GM21786 (cell line): ENCODE results near the gene ERC1.
"Not testable (repeated sequence)": the region's sequence is repeated elsewhere in the genome, so short reads cannot be mapped to it uniquely, and the experiment has no call there.

Source experiments
- ATAC-seq: cut with Tn5 transposase; IDR thresholded peaks from one replicate; pipeline ENCODE4 v1.9.1; 2021; ENCODE audit not compliant: unreplicated experiment

Gene ERC1

DNA sequence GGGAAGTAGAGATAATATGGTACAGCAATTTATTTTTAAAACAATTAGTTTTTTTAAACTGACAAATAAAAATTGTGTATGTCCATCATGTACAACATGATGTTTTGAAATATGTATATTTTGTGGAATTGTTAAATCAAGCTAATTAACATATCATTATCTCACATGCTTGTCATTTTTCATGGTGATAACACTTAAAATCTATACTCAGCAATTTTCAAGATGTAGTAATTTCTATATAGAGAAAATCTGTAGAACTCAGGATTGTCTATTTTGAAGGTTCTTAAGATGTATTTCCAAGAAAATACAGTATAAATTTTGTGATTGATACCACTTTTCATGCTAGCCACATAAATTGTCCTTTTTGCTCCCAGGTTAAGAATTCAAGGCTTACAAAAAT is 356.3 kb downstream of the ERC1 start:
- ATAC-seq: no peak

DNA sequence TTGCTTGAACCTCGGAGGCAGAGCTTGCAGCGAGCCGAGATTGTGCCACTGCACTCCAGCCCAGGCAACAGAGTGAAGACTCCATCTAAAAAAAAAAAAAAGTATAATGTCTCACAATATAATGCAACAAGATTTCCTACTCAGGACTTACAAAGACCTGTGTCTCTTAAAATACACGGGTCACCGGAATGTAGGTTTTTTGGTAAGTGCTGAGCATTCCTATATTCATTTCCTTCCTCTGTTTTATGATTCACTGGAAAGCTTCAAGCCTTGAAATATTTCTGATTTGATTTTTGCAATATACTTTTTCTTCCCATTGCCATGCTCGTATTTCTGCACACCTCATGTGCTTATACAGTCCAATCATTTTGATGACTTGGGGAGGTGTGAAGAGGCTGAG is 357.6 kb downstream of the ERC1 start:
- ATAC-seq: no peak

DNA sequence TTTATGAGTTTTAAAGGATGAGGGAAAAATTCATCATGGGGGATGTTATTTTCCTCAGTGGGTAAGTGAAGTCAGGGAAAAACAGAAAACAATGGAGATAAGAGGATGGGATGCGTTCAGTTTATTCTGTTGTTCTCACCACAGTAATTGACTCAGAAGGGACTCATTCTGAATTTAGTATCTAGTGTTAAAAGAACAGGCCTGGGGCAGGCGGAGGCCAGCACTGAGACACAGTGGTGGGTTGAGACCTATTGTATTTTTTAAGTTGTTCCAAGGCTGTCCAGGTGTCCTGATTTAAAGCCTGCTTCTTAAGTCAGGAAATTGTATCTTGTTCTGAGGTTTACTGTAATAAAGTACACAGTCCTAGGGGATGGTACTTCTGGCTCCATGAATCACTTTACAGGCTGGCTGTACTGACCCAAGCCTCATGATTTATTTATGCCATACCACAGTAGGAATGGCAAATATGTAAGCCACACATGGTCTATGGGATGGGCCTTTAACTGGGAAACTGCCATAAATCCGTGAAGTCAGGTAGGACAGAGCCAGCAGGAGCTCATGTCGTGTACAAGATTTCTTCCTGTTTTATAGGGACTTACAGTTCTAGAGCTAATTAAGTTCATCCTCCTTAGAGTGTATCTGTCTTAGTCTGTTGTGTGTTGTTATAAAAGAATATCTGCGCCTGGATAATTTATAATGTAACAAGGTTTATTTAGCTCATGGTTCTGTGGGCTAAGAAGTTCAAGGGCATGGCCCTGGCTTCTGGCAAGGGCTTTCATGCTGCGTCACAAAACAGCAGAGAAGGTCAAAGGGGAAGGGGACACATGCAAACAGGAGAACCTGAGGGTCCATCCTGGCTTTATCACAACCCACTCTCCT is 359.3 kb downstream of the ERC1 start:
- no peak for ATAC-seq

DNA sequence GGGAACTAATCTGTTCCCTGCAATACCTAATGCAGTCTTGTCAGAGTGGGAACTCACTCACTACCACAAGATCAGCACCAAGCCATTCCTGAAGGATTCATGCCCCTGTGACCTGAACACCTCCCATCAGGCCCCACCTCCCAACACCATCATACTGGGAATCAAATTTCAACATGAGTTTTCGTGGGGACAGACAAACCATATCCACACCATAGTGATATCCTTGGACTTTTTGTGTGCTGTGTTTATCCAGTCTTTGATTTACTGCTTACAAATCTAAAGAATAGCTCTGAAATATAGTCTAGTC is 359.9 kb downstream of the ERC1 start:
- no peak for ATAC-seq

DNA sequence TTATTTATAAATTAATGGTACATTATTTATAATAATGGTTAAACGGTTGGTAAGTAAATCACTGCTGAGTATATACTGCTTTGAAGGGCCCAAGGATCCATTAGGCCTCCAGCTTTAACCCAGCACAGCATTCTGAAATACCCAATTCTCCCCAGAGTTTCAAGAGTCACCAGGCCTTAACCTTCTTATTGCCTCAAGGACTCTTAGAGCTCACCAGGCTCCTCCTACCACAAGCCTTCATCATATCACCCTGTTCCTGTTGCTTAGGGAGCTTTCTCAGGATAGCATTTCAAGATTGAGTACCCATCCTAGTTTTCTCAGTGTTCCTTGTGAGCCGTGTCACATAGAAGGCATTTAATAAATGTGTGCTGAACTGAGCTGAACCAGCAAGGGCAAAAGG is 360.9 kb downstream of the ERC1 start:
- ATAC-seq: no peak

DNA sequence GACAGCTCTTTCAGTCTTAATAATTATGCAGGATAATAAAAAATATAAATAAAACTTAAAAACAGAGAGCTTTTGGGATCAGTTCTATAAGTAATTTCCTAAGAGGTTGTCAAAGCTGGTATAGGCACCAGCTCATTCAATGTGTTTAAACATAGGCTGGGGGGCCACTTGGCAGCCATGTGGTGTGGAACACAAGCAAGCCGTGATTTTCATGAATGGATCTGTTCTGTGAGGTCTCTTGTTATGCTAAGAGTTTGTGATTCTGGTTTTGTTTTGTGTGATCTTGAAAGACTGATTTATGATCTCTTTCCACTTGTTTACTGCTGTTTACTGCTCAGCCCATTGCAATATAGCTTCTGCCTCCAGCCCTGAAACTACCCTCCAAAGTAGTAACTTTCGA is 362.4 kb downstream of the ERC1 start:
- ATAC-seq: no peak

DNA sequence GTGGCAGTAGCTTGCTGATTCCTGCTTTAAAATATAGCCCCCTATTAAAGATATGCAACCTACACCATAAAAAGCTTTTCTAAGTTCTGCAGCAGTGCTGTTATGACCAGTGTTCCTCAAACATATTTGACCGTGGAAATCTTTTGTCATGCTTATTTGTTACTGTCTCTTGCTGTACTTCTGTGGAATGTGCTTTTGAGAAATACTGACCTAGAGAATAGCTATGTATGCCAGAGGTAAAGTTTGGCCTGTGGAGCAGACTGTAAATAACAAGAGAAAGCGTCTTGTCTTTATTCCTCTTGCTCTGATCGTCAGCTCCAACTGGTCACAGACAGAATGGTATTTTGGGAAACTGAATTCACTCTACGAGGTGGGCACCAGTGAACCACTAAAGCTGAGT is 364.4 kb downstream of the ERC1 start:
- ATAC-seq: no peak

DNA sequence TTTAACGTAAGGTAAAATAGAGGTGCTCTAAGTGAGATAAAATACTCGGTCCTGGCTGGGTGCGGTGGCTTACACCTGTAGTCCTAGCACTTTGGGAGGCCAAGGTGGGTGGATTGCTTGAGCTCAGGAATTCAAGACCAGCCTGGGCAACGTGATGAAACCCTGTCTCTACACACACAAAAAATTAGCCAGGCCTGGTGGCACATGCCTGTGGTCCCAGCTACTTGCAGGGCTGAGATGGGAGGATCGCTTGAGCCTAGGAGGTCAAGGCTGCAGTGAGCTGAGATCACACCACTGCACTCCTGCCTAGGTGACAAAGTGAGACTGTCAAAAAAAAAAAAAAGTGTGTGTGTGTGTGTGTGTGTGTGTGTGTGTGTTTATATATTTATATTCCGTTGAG is 364.8 kb downstream of the ERC1 start:
- ATAC-seq: not testable (repeated sequence)

DNA sequence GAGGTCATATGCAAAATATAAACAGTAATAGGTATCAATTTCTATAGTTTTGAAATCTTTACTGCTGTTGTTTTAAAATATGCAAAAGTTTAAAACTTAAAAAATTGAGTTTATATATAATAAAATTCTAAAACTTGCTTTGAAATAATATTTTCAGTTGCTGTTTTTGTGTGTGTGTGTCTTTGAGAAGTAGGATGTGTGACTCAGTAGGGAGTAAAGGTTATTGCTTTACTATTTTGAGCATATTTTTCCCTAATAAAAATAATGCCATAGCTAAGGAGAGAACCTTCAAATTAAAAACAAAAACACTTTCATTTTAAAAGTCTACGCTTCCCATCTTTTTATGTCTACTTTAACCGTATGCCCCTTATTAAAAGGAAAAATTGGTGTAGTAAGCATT is 365.3 kb downstream of the ERC1 start:
- ATAC-seq: no peak

DNA sequence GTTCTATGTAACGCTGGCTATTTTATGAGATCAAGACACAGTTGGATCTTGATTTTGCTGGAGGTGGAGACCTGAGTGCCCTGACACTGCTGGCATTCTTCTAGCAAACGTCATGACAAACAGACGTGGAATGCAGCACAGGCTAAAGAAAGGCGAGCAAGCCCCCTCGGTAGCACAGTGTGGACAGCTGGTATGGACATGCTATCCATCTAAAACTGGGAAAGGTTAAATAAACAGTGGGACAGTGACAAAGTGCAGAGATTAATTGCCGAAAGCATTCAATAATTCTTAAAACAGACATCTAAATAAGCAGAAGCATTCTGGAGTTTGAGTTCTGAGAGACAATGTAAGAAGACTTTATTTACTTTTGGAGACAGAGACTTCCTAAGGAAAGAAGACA is 366.1 kb downstream of the ERC1 start:
- no peak for ATAC-seq

DNA sequence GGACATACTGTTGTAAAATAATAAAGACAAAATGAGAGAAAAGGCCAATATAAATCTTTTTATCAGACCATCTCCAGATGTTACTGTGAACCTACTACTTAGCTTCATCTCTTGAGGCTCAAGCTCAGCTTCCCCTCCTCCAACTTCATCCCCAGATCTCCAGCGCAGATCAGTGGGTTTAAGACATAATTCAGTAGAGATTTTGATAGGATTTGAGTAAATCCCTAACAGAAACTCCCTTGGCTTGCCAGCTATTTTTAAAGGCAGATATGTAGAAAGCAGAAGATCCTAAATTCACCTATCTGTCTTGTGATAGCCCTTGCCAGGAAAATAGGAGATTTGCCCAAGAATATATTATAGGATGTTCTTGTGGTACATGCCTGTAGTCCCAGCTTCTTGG is 366.7 kb downstream of the ERC1 start:
- no peak for ATAC-seq

DNA sequence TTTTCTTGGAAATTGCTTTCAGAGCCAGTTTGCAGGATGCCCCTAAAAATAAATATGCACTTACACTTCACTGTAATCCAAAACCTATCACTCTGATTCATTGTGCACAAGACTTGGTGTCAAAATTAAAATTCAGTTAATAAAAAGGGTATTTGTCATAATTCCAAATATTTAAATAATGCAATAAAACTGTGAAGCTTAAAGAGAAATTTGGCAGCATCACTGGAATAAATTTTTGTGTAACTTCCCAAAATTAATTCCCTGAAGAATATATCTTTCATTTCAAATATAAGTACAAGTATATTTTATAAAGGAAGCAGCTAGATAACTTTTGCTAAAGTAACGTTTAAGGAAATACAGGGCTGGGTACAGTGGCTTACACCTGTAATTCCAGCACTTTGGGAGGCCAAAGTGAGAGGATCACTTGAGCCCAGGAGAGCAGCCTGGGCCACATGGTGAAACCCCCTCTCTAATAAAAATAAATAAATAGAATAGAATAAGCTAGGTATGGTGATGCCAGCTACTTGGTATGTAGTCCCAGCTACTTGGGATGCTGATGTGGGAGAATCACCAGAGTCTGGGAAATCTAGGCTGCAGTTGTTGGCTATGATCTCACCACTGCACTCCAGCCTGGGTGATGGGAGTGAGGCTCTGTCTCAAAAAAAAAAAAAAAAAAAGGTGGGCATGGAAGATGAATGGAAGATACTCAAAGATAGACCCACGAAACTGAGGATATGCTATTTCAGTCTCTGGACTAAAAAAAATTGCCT is 369.6 kb downstream of the ERC1 start:
- no peak for ATAC-seq

DNA sequence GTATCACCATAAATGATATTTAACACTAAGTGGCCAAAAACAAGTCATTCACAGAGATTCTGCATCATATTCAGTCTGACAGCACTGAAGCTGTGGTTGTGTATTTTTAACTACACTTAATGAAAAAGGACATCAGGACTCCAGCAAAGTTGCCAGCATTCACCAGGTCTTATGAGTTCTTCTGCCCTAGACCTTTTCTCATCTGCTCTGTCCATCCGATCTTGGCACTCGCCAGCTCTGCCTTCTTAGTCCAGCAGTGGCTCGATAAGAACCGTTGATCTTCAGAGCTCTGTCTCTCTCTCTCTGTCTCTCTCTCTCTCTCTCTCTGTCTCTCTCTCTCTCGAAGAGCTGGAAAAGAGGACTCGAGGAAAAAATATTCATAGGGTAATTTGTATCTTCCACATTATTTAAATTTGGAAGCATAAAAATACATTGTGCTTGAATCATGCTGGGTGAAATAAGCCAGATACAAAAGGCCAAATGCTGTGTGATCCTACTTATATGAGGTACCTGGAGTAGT is 371.2 kb downstream of the ERC1 start:
- ATAC-seq: no peak

DNA sequence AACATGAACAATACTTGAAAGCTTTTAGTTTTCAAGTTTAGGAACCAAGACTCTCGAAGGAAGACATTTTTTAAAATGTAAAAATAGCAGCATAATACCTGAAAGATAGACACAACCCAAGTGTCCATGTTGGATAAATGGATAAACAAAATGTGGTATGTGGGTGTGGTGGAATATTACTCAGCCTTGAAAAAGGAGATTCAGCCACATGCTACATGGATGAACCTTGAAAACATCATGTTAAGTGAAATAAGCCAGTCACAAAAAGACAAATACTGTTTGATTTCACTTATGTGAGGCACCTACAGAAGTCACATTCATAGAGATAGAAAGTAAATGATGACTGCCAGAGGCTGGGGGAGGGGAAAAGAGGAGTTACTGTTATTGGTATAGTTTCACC is 374.7 kb downstream of the ERC1 start:
- no peak for ATAC-seq

DNA sequence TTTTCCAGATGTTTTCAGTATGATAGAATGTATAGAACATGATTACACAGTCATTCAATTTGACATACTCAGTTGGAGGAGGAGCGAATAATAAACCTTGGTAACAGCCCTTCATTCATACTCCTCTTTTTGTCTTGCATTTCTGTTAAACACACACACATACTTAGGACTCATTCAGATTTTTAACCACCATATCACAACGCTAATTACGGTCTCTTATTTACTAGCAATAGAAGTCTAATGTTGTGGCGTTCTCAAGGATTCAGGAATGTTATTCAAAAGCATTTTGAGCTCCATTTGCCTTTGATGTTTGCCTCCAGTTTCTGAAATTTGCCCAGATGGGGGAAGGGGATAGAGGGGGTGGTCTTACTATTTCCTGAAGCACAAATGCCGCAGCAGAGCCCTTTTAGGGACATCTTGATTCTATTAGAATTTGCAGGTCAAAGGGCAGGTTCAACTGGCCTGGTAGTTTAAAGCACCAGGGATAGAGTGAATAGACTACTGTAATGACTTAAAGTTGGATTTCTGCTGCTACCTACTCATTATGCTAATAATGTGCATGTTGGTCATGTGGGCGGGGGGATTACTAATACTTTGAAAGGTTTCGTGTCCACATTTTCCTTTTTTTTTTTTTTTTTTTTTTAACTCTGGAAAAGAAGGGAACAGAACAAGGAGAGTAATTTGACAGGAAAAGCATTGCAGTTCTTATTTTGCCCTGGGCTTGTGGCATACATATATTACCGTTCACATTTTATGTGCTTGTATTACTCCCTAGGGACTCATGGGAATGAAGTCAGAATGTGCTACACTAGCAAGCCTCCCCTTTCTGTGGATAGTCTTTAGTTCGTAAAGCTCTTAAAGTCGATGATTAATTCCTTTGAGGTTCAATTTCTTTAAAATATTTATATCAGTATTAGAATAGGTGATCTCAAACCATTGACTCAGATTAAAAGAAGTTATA is 376.6 kb downstream of the ERC1 start:
- no peak for ATAC-seq

DNA sequence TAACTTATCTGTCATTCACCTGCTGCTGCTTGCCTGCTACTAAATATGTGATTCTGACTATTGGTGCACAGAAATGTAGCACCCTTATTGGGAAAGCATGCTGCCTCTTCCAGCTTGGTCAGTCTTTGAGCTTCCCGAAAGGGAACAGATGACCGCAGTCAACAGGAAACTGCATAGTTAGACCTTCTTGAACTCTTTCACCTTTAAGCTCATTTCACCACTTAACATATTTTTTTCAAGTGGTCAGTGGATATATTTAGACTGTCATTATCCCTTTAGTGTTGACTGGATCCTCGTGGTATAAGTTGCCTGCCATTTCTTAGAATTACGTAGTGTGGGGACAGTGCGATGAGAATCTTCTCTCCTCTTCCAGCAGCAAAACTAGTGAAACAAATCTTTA is 378.4 kb downstream of the ERC1 start:
- no peak for ATAC-seq

DNA sequence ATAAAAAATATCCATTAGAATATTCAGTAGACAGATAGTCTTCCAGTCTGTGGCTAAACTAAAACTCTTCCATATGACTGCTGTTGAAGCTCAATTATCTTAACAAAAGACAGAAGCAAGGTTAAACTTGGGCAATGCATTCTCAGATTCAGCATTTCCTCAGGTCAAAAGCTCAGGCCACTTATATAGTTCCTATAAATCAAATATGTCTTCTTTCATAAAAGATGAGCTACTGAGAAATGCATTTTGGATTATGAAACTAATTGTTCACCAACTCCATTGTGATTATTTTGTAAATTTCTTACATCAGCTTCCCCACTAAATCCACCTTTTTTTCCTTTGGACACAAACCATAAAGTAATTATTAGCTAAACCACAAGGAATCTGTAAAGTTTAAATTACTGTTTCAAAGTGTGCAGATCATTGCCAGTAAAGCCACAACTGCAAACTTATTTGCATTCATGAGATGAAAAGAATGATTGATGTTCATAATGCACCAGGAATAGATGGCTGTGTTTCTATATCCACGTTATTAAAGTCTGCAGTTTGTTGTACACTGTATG is 379.0 kb downstream of the ERC1 start:
- ATAC-seq: no peak

DNA sequence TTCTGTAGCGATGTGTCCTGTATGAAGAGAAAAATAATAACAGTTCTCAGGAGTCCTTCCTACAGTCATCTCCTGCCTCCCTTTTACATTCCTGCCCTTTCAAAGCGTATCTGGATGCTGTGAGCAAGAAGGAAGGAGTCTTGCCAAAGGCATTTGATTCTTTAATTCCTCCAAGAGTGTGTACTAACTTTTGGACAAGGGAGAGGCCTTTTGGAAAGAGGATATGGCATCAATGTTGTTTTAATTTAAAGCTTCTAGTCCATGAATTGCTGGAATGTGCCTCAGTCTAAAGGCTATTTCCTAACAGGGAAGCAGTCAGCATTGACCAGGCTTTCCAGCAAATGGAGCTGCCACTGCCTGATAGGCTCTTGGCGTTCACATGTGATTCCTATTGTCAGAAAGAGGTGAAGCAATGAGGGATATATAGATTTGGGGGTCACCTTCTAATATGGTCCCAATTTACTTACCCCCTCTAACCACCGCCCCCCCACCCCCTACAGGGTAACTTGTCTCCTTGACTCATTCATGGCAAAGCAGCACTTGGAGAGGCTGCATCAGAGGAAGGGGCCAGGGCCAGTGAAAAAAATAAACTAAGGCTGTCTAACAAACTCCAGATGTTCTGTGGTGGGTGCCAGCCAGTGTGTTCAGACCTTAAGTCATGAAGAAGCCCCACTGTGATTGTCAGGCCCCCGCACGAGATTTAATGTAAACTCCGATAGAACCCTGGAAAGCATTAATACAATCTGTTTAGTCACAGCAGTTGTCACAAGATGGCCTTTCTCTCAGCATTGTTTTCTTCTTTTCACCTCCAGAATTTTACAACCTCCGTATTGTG is 383.1 kb downstream of the ERC1 start:
- no peak for ATAC-seq

DNA sequence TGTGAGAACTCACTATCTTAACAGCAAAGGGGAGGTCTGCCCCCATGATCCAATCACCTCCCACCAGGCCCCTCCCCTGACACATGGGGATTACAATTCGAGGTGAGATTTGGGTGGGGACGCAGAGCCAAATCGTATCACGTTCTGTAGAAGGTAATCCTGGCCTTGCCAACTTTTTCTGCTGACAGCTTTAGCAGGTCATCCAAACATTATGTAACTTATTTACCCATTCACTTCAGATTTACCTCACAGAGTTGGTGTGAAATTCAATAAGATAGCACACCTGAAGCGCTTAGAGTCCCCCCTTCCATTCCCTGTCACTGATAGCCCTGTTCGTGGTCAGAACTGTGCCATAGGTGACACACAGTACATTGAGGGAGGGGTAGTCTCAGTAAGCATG is 384.3 kb downstream of the ERC1 start:
- ATAC-seq: no peak

DNA sequence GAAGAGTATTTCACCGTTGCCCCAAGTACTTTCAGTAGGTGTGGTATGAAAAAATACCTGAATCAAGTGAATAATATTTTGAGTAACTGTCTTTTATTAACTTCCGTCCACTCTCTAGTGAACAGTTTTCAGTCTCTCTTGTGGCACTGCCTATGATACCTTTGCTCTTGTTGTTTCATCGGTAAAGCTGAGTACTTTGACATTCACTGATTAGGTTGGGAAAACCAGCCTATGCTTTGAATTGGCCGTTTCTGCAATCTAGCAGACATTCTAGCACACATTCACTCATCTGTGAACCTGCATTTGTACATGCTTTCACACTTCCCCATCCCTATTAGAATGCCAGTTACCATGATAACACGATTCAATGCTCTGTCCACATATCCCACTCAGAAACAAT is 386.1 kb downstream of the ERC1 start:
- no peak for ATAC-seq
